ENCODE measurements around the gene YTHDF2.

Gene YTHDF2

GRCh38 chr1:28803662-28804061 is 66.9 kb downstream of the YTHDF2 start:
- no peak for DNase-seq

GRCh38 chr1:28804071-28804470 is 67.3 kb downstream of the YTHDF2 start:
- DNase-seq = no peak

DNA sequence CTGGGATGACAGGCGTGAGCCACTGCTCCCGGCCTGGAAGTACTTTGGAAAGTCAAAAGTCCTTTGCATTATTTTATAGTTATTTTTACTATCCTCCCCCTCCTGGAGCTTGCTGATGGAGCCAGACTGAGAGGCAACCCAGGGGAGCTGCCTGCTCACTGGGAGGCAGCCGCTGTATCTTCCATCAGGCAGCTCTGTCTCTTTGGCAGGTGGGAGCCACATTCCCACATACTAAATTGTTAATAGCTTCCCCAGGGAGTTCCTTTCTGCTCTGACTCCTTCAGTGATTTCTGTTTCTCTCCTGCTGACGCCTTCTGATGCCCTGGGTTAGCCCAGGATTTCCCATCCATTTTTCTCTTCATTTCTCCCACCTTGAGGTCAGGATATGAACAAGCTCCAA is 70.3 kb downstream of the YTHDF2 start:
- no peak for DNase-seq

DNA sequence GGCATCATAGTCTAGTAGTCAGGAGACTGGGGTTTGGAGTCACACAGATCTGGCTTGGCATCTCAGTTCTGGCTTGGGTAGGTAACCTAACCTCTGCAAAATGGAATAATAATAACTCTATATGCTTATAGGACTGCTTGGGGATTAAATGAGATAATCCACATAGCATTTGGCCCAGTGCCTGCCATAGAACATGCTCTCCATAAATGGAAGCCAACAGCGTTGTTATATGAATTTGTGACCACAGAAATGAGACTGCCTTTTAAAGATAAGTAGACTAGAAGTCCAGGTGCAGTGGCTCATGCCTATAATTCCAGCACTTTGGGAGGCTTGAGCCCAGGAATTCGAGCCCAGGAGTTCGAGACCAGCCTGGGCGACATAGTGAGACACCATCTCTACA is 71.2 kb downstream of the YTHDF2 start:
- DNase-seq = no peak

GRCh38 chr1:28811369-28811765 is 74.6 kb downstream of the YTHDF2 start:
- no peak for DNase-seq

DNA sequence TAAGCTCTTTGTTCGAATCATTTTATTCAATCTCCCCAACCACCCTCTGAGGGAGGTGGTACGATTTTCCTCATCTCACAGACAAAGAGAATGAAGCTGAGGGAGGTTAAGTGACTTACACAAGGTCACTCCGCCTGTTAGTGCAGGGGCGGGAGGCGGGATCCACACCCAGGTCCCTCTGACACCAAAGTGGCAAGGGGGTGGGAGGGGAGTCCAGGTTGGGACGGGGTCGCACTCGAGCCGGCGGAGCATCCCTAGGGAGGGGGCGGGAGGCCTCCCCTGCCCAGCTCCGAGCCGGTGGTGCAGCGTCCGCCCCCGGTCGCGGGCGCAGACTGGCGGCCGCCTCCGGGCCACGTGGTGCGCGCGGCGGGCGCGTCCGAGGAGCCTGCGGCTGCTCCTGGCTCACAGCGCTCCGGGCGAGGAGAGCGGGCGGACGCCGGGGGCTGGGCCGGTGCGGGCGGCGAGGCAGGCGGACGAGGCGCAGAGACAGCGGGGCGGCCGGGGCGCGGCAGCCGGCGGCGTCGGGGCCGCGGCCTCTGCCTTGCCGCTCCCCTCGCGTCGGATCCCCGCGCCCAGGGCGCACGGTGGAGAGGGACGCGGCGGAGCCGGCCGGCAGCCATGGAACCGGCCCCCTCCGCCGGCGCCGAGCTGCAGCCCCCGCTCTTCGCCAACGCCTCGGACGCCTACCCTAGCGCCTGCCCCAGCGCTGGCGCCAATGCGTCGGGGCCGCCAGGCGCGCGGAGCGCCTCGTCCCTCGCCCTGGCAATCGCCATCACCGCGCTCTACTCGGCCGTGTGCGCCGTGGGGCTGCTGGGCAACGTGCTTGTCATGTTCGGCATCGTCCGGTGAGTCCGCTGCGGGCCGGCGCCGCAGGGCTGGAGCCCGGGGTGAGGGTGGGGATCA is 75.3 kb downstream of the YTHDF2 start, which contains the start of gene OPRD1:
OPRD1 (plus strand) TSS at position 405 of the 903 bp plus-strand sequence; CDS start at position 619, 214 bp downstream.
- no peak for DNase-seq

DNA sequence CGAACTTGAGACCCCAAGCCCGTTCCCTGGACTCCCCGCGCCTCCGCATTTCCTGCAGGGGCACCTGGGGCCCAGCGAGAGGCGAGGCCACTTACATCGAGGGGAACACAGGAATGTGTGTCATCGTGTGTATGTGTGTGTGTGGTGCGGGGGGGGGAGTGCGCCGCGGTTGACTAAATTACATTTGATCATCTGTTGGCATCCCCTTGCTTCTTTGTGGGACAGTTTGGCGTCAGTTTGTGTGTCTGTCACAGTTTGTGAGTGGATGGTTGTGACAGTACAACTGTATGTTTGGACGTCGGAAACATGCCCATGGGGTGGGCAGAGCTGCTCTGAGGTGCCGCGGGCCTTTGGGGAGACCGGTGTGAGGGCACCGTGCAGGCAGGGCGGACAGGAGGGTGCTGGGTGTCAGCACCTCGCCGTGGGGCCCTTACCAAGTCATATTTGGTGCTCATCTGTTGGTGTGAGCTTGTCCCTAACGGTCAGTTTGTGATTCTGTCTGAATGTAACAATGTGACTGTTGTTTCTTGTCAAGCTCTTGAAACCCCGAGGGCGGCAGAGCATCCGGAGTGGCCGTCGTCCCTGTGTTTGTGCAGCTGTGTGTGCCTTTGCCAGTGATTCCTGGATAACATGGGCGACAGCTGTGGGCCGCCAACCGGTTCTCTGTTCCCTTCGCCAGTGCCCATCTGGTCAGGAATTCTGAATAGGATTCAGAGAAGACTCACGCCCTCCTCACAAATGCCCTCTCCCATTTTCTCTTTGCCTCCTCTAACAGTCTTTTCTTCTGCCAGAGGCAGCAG is 76.1 kb downstream of the YTHDF2 start:
- DNase-seq = no peak

GRCh38 chr1:28813931-28814465 is 77.3 kb downstream of the YTHDF2 start:
- DNase-seq = no peak

GRCh38 chr1:28815533-28816185 is 78.9 kb downstream of the YTHDF2 start:
- DNase-seq = no peak

DNA sequence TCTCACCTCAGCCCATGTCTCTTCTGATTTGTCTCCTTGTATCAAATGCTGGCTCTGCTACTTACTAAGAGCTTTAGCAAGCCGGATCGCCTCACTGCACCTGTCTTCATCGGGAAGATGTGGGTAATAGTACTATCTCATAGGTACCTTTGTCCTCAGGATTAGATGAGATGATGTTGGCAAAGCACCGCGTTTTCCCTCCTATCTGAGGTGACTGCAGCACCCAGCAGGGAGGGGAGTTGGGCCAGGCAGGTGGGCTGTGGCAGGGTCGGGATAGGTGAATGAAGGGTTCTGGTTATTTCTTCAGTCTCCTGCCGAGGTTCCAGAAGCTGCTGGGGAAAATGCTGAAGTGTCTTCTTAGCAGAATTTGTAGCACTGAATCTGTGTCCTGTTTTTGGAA is 80.4 kb downstream of the YTHDF2 start:
- no peak for DNase-seq

DNA sequence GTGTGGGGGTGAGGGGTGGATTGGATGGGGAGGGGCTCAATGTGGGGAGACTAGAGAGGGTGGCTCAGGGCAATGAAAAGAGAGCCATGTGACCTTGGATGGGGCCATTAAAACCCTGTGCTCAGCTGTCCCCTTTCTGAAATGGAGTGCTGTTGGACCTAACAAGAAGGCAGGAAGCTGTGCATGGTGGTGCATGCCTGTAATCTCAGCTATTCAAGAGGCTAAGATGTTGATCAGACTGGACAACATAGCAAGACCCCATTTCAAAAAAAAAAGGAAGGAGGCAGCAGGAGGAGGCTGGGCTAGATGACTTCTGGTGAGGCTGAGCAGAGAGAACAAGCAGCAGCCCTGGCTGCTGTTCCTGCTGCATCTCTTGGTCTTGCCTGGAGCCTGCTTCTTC is 82.3 kb downstream of the YTHDF2 start:
- no peak for DNase-seq

Data from fibroblast of upper back skin (primary cell).